ENCODE measurements around the gene BAHCC1.
A peak's percentile ranks its signal among the peaks of the same experiment; 100 is the strongest.

BAHCC1 gene

DNA sequence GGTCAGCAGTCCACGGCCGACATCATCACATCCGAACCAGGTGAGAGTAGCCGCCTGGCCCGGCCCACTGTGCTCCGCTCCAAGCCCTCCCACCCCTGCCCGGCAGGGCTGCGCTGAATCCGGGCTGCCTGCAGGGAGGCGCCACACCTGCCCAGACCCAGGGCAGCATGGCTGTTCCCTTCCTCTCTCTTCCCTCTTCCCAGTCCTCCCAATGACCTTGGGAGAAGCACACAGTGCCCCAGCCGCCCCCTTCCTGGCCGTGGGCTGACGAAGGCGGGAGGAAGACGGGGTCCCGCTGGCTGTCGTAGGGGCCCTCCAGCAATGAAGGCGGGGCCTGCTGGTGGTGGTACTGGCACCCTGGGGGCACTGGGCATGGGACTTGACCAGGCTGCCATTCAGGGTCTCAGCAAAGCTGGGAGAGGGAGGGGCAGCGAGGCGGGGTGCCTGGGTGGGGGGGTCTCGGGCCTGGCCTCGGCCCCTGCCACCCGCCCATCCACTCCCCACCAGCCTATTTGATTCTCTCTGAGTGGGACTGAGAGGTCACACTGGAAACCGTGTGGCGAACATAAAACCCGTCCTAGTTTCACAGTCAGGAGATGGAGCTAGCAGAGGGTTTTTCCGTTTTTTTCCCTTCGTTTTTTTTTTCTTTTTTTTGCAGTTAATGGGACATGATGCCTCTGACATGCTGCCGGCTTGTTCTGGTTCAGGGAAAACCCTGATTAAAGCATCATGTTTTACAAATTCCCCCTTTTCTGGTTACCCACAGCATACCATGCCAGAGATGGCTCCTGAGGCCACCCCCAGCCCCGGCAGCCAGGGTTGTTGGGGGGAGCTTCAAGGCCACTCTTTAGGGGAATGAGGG, 50.6 kb downstream of the BAHCC1 start:
- no peak for DNase-seq

DNA sequence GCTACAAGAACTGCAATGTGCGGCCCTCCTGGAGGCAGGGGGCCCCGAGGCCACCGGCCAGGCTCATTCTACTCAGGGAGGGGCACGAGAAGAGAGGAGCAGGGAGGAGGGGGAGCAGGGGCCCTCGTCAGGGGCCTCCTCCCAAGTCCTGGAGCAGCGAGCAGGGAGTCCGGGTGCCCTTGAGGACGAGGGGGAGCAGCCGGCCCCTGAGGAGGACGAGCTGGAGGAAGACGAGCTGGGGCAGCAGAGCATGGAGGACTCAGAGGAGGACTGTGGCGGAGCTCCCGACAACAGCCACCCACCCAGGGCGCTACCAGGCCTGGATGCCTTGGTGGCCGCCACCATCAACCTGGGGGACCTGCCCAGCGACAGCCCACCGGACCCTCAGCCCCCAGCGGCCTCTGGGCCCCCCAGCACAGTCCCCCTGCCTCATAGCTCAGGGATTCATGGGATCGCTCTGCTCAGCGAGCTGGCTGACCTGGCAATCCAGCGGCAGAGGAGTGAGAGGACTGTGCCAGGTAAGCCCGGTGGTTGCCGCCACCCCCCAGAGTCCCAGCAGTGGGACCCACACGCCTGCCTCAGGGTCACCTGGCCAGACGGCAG, 52.2 kb downstream of the BAHCC1 start:
- DNase-seq, result no peak

DNA sequence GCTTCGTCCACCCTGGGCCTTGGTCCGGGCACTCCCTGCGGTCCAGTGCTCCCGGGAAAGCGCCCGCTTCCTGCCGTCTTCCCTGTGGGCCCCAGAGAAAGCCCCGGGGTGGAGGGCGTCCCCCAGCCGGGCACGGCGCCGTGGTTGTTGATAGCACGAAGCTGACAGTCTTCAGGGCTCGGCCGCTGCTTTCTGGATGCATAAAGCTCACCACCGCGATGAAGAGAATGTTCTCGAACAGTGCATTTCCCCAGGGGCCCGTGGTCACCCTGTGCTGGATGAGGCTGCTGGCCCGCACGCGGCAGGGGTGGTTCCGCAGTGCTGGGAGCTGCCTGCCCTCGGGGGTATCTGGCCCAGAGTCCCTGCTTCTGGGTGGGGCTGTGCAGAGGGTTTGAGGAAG, 53.2 kb downstream of the BAHCC1 start:
- DNase-seq, result no peak

DNA sequence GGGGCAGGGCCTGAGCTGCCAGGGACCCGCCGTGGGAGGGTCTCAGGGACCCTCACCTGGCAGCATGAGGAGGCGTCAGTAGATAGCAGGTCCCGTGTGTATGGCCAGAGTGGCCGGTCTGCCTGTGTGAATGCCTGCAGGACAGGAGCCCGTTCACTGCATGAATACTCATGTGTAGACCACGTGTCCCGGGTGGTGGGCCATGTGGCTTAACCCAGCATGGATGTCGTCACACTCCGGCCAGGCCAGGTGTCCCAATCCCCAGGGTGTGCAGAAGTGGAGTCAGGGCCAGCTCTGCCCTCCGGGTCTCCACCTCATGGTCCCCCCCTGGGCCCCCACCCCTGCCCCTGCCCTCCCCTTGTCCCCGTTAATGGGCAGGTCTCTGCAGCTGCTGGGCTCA, 53.7 kb downstream of the BAHCC1 start:
- no peak for DNase-seq

DNA sequence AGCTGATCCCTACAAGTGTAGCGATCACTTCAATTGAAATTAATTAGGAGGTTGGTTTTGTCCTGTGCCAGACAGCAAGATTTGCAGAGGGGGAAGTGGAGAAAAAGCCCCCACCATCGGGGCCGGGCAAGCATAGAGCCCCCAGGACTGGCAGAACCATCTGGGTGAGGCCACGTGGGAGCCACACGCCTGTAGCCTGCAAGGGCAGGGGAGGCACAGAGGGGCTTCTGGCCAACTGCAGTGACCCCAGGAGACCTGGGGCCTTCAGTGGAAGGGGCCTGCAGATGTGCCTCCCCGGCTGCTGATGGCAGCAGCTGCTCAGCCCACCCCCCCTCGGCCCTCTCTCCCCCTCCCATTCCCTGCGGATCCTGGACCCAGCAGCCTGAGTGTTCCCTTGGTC, 54.1 kb downstream of the BAHCC1 start:
- no peak for DNase-seq

DNA sequence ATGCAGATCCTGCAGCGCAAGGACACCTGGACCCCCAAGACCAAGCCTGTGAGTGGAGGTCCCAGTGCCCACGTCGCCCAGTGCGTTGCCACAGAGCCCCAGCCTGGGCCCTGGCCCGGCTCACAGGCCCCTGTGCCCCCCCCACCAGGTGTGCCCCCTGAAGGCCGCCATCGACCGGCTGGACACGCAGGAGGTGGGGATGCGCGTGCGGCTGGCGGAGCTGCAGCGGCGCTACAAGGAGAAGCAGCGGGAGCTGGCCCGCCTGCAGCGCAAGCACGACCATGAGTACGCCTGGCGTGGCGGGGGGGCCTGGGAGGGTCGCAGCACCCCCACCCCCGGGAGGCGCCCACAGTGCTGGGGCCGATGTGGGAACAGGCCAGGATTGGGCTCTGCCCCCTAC, 56.6 kb downstream of the BAHCC1 start:
- no peak for DNase-seq

DNA sequence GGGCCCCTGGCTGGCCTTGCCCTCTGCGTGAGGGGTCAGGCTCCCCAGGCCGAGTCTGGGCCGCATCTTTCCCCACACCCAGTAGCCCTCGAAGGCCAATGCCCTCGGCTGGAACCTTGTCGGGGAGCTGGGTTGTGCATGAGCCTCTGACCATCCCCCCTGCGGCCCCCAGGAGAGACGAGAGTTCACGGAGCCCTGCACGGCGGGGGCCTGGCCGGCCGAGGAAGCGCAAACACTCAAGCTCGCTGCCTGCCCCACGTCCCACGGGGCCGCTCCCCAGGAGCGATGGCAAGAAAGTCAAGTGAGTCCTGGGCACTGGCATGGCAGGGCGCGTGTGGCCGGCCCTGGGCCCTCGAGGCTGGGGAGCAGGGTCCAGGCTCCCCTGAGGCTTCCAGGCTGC, 57.3 kb downstream of the BAHCC1 start:
- DNase-seq, result no peak

DNA sequence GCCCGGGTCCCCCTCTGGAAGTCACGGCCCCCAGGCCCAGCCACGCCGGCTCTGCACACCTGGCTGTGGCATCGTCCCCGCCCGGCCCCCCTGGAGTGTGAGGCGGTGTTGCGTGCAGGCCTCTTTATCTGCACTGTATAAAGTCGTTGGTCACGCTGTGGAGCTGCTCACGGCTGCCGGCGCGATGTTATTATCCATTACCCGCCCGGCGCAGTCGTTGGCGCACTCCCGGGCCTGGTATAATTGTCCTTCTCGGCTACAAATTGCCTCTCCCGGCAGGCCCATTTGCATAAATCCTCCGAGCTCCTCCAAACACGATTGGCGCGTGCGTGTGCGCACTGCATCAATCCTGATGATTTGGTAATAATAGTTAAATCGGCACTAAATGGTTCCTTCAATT, 57.8 kb downstream of the BAHCC1 start:
- DNase-seq, result no peak

DNA sequence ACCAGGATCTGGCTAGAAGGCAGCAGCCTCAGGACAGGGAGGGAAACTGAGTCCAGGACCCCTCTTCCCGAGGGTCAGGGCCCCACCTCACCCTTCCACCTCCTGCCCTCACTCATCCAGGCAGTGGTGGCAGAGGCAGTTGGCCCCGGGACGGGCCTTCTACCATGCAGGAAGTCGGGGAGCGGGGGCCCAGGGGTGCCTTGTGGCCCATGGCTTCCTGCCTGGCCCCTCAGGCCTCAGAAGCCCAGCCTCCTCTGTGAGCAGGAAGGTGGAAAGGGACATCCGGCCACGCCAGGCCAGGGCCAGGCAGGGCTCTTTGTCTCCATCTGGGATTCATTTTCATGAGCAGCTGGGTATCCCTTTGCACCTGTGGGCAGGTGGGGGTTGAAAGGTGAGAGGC, 58.5 kb downstream of the BAHCC1 start:
- DNase-seq, result peak; percentile 26 to 31

DNA sequence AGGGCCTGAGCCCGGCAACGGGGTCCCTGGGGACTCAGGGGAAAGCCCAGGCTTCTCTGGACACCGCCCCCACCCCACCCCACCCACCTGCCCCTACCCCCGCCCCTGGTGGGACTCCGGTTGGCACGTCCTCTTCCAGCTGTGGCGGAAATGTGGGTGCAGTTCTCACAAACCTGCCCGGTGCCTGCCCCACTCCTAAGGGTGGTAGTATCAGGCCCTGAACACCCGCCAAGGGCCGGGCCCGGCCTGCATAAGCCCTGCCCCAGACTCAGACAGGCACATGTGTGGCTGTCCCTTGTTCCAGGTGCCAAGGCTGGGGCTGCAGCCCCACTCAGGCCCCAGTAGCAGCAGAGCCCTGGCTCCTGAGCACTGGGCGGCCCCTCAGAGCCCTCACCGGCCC, 59.2 kb downstream of the BAHCC1 start:
- DNase-seq, result no peak

DNA sequence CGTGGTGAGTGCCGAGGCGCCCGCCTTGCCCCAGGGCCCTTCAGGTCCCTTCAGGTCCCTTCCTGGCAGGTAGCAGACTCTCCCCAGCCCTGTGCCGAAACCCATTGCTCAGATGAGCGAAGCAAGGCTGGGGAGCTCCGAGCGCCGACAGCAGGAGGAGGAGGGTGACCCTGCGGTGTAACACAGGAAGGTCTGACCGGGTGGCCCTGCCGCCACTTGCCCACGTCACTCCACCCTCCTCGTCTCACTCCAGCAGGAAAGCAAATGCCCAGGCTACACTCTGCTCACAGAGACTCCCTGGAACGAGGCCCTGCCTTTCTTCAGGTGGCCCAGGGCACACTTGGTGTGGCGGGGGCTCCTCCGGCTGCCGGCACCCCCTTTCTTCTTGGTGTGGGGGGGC, 60.1 kb downstream of the BAHCC1 start:
- no peak for DNase-seq

DNA sequence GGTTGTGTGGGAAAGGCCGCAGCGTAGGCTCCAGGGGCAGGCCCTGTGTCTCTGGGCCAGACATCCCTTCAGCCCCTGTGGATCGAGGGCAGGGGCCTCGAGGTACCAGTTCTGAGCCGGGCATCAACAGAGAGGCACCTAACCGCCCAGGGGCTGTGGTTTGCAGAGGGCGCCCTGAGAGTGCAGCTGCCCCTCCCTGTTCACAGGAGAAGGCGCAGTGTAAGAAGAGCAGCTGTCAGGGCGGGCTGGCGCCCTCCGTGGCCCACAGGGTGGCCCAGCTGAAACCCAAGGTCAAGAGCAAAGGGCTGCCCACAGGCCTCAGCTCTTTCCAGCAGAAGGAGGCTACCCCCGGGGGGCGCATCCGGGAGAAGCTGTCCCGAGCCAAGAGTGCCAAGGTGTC, 60.8 kb downstream of the BAHCC1 start:
- no peak for DNase-seq

DNA sequence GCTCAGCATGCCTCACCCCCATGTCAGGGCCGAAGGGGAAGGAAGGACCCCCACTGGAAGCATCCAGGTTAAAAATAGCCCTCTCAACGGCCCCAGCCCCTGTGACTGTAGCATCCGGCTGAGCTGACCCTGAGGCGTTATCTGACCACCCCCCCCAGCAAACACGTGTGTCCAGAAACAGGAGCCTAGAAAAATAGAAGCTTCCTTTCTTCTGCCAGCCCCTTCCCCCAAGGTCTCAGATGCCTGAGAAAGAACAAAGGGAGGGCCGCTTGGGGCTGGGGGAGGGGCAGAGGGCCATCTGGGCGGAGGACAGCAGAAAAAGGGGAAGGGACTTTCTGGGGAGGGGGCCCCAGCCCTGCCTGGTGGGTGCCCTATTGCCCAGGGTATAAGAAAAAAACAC, 61.5 kb downstream of the BAHCC1 start:
- DNase-seq, result no peak

DNA sequence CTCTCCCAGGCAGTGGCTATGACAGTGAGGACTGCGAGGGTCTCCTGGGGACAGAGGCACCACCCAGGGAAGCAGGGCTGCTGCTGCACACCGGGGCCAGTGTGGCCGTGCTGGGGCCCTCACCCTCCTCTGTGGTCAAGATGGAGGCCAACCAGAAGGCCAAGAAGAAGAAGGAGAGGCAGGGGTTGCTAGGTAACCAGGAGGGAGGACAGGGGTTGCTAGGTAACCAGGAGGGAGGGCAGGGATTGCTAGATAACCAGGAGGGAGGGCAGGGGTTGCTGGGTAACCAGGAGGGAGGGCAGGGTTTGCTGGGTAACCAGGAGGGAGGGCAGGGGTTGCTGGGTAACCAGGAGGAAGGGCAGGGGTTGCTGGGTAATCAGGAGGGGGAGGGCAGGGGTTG, 62.1 kb downstream of the BAHCC1 start:
- DNase-seq, result no peak

DNA sequence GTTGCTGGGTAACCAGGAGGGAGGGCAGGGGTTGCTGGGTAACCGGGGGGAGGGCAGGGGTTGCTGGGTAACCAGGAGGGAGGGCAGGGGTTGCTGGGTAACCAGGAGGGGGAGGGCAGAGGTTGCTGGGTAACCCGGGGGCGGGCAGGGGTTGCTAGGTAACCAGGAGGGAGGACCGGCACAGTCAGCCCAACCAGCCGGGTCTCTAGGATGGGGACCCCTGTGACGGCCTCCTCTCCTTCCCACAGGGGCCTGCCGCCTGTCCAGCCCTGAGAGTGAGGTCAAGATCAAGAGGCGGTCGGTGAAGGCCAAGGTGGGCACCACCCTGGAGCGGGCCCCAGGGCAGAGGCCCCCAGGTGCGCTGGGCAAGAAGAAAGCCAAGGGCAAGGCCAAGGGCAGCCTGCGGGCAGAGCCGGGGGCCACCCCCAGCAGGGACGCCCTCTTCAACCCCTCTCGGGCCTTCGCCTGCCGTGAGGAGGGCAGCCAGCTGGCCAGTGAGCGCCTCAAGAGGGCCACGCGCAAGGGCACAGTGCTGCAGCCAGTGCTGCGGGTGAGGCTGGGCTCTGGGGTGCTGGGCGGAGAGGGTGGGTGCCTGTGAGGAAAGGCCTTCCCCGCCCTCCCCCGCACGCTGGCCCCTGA, 62.8 kb downstream of the BAHCC1 start:
- DNase-seq, result no peak

DNA sequence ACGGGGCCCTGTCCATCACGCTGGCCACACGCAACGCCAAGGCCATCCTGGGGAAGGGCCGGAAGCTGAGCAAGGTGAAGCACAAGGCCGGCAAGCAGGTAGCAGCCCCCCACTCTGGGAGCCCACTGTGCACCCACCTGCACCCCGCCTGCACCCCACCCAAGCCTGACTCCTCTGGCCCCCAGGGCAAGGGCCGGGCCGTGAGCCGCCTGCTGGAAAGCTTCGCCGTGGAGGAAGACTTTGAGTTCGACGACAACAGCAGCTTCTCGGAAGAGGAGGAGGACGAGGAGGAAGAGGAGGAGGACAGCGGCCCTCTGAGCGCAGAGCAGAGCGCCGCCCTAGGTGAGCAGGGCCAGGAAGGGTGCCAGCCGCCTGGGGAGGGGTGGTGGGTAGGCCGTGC, 63.4 kb downstream of the BAHCC1 start:
- DNase-seq, result no peak

DNA sequence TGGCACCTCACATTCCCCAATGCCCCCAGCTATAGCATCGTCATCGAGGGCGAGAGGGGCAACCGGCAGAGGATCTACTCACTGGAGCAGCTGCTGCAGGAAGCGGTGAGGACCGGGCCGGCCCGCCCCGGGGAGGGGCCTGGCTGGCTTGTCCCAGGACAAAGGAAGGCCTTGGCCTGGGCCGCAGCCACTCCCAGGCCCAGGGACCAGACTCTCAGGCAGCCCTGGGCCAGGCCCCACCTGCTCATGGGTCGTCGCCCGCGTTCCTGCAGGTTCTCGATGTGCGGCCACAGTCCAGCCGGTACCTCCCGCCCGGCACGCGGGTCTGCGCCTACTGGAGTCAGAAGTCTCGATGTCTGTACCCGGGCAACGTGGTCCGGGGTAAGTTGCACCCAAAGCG, 64.0 kb downstream of the BAHCC1 start:
- no peak for DNase-seq

DNA sequence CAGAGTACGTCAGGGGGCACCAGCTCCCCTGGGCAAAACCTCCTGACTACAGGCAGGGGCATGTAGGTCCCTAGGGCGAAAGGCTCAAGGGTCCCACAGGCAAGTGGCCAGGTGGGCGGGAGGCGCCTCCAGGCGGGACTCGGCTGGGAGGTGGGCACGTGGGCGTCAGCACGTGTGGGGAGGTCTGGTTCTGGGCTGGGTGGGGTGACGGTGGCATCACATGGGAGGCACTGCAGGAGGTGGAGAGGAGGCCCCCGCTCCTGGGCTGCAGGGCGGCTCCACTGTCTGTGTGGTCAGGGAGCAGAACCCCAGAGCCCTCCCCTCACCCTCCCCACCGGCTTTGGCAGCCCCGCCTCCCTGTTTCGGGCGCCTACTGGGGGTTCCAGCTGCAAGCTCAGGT, 64.6 kb downstream of the BAHCC1 start:
- no peak for DNase-seq

DNA sequence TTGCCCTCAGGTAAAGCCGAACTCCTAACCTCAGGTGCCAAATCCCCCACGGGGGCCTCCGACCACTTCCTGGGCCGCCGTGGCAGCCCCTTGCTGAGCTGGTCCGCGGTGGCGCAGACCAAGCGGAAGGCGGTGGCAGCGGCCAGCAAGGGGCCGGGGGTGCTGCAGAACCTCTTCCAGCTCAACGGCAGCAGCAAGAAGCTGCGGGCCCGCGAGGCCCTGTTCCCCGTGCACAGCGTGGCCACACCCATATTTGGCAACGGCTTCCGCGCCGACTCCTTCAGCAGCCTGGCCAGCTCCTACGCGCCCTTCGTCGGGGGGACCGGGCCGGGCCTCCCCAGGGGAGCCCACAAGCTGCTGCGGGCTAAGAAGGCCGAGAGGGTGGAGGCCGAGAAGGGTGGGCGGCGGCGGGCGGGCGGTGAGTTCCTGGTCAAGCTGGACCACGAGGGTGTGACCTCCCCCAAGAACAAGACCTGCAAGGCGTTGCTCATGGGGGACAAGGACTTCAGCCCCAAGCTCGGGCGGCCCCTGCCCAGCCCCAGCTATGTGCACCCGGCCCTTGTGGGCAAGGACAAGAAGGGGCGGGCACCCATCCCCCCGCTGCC, 65.7 kb downstream of the BAHCC1 start:
- no peak for DNase-seq

DNA sequence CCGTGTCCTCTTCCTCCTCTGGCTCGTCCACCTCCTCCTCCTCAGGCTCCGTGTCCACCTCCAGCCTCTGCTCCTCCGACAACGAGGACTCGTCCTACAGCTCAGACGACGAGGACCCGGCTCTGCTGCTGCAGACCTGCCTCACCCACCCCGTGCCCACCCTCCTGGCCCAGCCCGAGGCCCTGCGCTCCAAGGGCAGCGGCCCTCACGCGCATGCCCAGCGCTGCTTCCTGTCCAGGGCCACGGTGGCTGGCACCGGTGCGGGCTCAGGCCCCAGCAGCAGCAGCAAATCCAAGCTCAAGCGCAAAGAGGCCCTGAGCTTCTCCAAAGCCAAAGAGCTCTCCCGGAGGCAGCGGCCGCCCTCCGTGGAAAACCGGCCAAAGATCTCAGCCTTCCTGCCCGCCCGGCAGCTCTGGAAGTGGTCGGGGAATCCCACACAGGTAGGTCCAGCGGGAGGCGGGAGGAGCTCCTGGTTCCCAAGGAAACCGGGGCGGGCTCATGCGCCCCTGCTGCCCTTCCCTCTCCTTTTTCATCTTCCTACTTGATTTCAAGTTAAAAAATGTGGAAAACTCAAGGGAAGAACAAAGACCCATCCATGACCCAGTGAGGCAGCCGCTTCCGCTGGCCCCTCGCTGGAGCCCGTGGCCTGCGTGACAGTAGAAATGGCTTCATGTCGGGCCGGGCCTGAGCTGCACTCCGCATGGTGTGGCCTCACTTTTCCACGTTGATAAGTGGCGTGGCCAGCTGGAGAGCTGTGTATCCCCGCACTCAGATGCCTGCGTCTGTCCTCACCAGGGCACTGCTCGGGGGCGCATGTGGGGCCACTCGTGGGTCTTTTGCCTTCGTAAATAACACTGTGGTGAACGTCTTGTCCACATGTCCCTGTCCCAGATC, 66.6 kb downstream of the BAHCC1 start:
- no peak for DNase-seq

DNA sequence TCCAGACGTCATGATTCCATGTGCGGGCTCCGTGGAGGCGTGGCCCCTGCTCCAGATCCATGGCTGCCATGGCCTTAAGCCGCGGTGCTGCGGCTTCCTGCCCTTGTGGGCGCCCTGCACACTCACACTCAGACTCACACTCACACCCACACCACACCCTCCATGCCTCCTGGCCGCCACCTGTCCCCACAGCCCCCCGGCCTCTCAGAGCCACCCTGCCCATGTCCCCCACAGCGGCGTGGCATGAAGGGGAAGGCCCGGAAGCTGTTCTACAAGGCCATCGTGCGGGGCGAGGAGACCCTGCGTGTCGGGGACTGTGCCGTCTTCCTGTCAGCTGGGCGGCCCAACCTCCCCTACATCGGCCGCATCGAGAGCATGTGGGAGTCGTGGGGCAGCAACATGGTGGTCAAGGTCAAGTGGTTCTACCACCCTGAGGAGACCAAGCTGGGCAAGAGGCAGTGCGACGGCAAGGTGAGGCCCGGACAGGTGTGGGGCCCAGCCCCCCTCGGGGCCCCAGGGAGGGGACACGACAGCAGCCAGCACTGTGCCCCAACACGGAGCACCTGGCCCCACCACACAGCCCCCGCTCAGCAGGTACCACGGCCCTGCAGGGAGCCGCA, 67.4 kb downstream of the BAHCC1 start:
- DNase-seq, result no peak

DNA sequence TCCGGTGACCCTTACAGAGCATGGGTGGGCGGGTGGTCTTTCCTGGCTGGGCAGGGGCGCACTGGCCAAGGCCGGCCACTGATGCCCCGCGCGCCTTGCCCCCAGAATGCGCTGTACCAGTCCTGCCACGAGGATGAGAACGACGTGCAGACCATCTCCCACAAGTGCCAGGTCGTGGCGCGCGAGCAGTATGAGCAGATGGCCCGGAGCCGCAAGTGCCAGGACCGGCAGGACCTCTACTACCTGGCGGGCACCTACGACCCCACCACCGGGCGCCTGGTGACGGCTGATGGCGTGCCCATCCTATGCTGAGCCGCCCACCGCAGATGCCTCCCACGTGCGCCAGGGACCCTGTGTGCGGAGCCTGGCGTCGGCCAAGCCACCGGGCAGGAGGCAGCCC, 68.2 kb downstream of the BAHCC1 start:
- no peak for DNase-seq

Data from AML-193 (cell line).